IMR-90 (cell line): ENCODE data around the gene TMEFF1. TPM values are rescaled to one million over a fixed set of nuclear protein-coding genes. Genes with fewer than 3 reads are reported as not detected.

ENCODE experiments used
- ATAC-seq: fragments of 200-7000 bp; cut with Tn5 transposase; 2 replicates; pipeline ENCODE4 v1.9.1; 2020; ENCODE audit warnings: low read depth, mild to moderate bottlenecking, moderate library complexity
- Bru-seq: library from RNA; stranded (reverse); fragments of 400-500 nt; gene quantifications from one replicate; lab custom pipeline; 2021; lab: Mats Ljungman, UMichigan
- BruChase-seq, 2 experiments: library from RNA; stranded (reverse); fragments of 400-500 nt; gene quantifications; one replicate each; lab custom pipeline; 2021; lab: Mats Ljungman, UMichigan
- BruUV-seq: library from RNA; stranded (reverse); fragments of 400-500 nt; replicated peaks from 2 replicates; lab custom pipeline; 2021; lab: Mats Ljungman, UMichigan
- CTCF ChIA-PET: fragments of 300-600 bp; formaldehyde crosslinking; extraction: SDS; loops from one replicate; lab custom pipeline; 2021; ENCODE audit warnings: antibody characterized with exemption; lab: Yijun Ruan, JAX
- POLR2A ChIA-PET: fragments of 300-600 bp; sonication (Branson Sonifier 250); formaldehyde crosslinking; loops from one replicate; lab custom pipeline; 2022; ENCODE audit warnings: antibody characterized with exemption; ENCODE audit not compliant: unreplicated experiment; lab: Charles Lee
- DNase-seq: peaks from one replicate; pipeline ENCODE4 v3.0.0; 2013
- H2AFZ ChIP-seq: replicated peaks from 2 replicates; pipeline ENCODE3; 2013; ENCODE audit warnings: low read length, mild to moderate bottlenecking; ENCODE audit not compliant: poor library complexity
- H2AK5ac ChIP-seq: 2 replicates; pipeline ENCODE4 v1.6.1; 2013; ENCODE audit warnings: low read depth, low read length, inconsistent platforms
- H2AK9ac ChIP-seq: replicated peaks from 2 replicates; pipeline ENCODE3; 2013; ENCODE audit warnings: mild to moderate bottlenecking, low read depth, low read length, moderate library complexity; ENCODE audit not compliant: poor library complexity
- H2BK120ac ChIP-seq: 2 replicates; pipeline ENCODE4 v1.6.1; 2013; ENCODE audit warnings: low read depth, low read length, inconsistent platforms
- H2BK15ac ChIP-seq: 3 replicates; pipeline ENCODE4 v1.6.1; 2013; ENCODE audit warnings: low read depth, low read length, inconsistent platforms
- H2BK20ac ChIP-seq: 2 replicates; pipeline ENCODE4 v1.6.1; 2013; ENCODE audit warnings: low read depth, mild to moderate bottlenecking, inconsistent platforms, low read length, moderate library complexity
- H2BK5ac ChIP-seq: 2 replicates; pipeline ENCODE4 v1.6.1; 2013; ENCODE audit warnings: mild to moderate bottlenecking, low read depth, low read length, inconsistent platforms; ENCODE audit not compliant: poor library complexity, severe bottlenecking
- H3K14ac ChIP-seq: replicated peaks from 2 replicates; pipeline ENCODE4 v1.6.1; 2013; ENCODE audit warnings: low read depth, low read length, inconsistent platforms
- H3K18ac ChIP-seq: 2 replicates; pipeline ENCODE4 v1.6.1; 2013; ENCODE audit warnings: low read depth, low read length, control low read depth
- H3K23ac ChIP-seq: 2 replicates; pipeline ENCODE4 v1.6.1; 2013; ENCODE audit warnings: low read depth, low read length, inconsistent platforms
- H3K27ac ChIP-seq: 2 replicates; pipeline ENCODE4 v1.5.1; 2013; ENCODE audit warnings: mild to moderate bottlenecking, control low read depth, low read length; ENCODE audit not compliant: insufficient read depth
- H3K27me3 ChIP-seq: 2 replicates; pipeline ENCODE4 v1.6.1; 2013; ENCODE audit warnings: low read length; ENCODE audit not compliant: control insufficient read depth, insufficient read depth
- H3K36me3 ChIP-seq: 2 replicates; pipeline ENCODE4 v1.6.1; 2013; ENCODE audit warnings: low read length, mixed read lengths; ENCODE audit not compliant: control insufficient read depth, insufficient read depth
- H3K4ac ChIP-seq: 2 replicates; pipeline ENCODE4 v1.6.1; 2013; ENCODE audit warnings: low read depth, low read length, inconsistent platforms
- H3K4me1 ChIP-seq: 2 replicates; pipeline ENCODE4 v1.6.1; 2013; ENCODE audit warnings: low read length, mixed read lengths; ENCODE audit not compliant: control insufficient read depth, insufficient read depth
- H3K4me2 ChIP-seq: 2 replicates; pipeline ENCODE4 v1.6.1; 2013; ENCODE audit warnings: low read depth, mild to moderate bottlenecking, control low read depth, low read length, moderate library complexity
- H3K4me3 ChIP-seq: 2 replicates; pipeline ENCODE4 v1.5.1; 2013; ENCODE audit warnings: low read depth, mild to moderate bottlenecking, control low read depth, low read length, moderate library complexity; ENCODE audit not compliant: insufficient read depth
- H3K56ac ChIP-seq: 2 replicates; pipeline ENCODE4 v1.6.1; 2013; ENCODE audit warnings: low read length, inconsistent platforms; ENCODE audit not compliant: insufficient read depth; ENCODE audit errors: extremely low read depth
- H3K79me1 ChIP-seq, 2 experiments: 2 replicates each; pipeline ENCODE4 v1.6.1; 2013; ENCODE audit warnings: low read length in 2 of 2, inconsistent platforms in 1 of 2, low read depth in 1 of 2
- H3K9ac ChIP-seq: 2 replicates; pipeline ENCODE4 v1.6.1; 2013; ENCODE audit warnings: low read depth, low read length, control low read depth
- H3K9me1 ChIP-seq: 2 replicates; pipeline ENCODE4 v1.6.1; 2013; ENCODE audit warnings: low read length, inconsistent platforms; ENCODE audit not compliant: insufficient read depth
- H3K9me3 ChIP-seq: 2 replicates; pipeline ENCODE4 v1.6.1; 2013; ENCODE audit warnings: low read length; ENCODE audit not compliant: control insufficient read depth, insufficient read depth
- H4K20me1 ChIP-seq: 2 replicates; pipeline ENCODE4 v1.6.1; 2013; ENCODE audit warnings: low read length, inconsistent platforms; ENCODE audit not compliant: insufficient read depth
- H4K5ac ChIP-seq: 2 replicates; pipeline ENCODE4 v1.6.1; 2013; ENCODE audit warnings: mild to moderate bottlenecking, low read depth, low read length, control low read depth
- H4K8ac ChIP-seq, 2 experiments: 2 replicates each; pipeline ENCODE4 v1.6.1; 2013; ENCODE audit warnings: low read depth in 2 of 2, low read length in 2 of 2, control low read depth in 1 of 2, inconsistent platforms in 1 of 2
- H4K91ac ChIP-seq: 2 replicates; pipeline ENCODE4 v1.6.1; 2013; ENCODE audit warnings: low read depth, low read length, inconsistent platforms; ENCODE audit not compliant: insufficient read depth
- MAZ ChIP-seq: IDR thresholded peaks from 2 replicates; pipeline ENCODE4 v1.6.1; 2012; ENCODE audit warnings: low read depth, mild to moderate bottlenecking, low read length, improper control_type of control experiment, moderate library complexity, borderline replicate concordance
- NFE2L2 ChIP-seq: fragments of 150-350 bp; IDR thresholded peaks from 2 replicates; pipeline ENCODE4 v1.6.1; 2016; ENCODE audit warnings: low read depth, mild to moderate bottlenecking, low read length
- RAD21 ChIP-seq: IDR thresholded peaks from 2 replicates; pipeline ENCODE4 v1.6.1; 2012; ENCODE audit warnings: low read length, improper control_type of control experiment
- WGBS, 2 experiments: methylation state at CpG; one replicate each; pipeline versions ENCODE4 v1.1.5 to v1.1.7; 2013; ENCODE audit warnings: missing lambda C conversion rate in 2 of 2; ENCODE audit not compliant: insufficient read length in 1 of 2; ENCODE audit errors: extremely low coverage in 2 of 2; 5-methylcytosine and 5-hydroxymethylcytosine counted together
- dilution Hi-C: fragments of 300-500 bp; cut with HindIII; formaldehyde crosslinking; loops from one replicate; pipeline ENCODE4 v1.14.3; 2018; ENCODE audit warnings: low sequenced_read_pairs; ENCODE audit not compliant: unreplicated experiment
- in situ Hi-C: fragments of 300-500 bp; cut with MboI; formaldehyde crosslinking; loops from 3 replicates; pipeline ENCODE4 v1.14.3; 2019; ENCODE audit warnings: low sequenced_read_pairs, inconsistent platforms, mixed read lengths
- intact Hi-C: fragments of 100-400 bp; cut with micrococcal nuclease; formaldehyde crosslinking; loops from 2 replicates; pipeline ENCODE4 v1.10.0; 2022
- long read RNA-seq: library from polyadenylated mRNA; unstranded; transcript quantifications from one replicate; pipeline ENCODE4 v2.0.0, GENCODE V29; 2021; ENCODE audit not compliant: unreplicated experiment
- polyA plus RNA-seq, 3 experiments: library from polyadenylated mRNA; depleted of rRNA; stranded (reverse); fragments of >200 nt; gene quantifications; 2 replicates each; pipeline ENCODE4 v1.2.3, GENCODE V29; 2012; ENCODE audit warnings: low replicate concordance in 1 of 3
- total RNA-seq: library from RNA; depleted of rRNA; stranded (reverse); fragments of >200 nt; gene quantifications from 2 replicates; pipeline ENCODE4 v1.2.3, GENCODE V29; 2012; rRNA removed
- TF ChIP-seq, protein P1 (sequence below): conservative IDR thresholded peaks from 2 replicates; pipeline ENCODE4 v1.5.1; 2012; ENCODE audit warnings: mild to moderate bottlenecking, low read depth, low read length, improper control_type of control experiment

Gene TMEFF1, protein sequence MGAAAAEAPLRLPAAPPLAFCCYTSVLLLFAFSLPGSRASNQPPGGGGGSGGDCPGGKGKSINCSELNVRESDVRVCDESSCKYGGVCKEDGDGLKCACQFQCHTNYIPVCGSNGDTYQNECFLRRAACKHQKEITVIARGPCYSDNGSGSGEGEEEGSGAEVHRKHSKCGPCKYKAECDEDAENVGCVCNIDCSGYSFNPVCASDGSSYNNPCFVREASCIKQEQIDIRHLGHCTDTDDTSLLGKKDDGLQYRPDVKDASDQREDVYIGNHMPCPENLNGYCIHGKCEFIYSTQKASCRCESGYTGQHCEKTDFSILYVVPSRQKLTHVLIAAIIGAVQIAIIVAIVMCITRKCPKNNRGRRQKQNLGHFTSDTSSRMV
- total RNA-seq = 0.90 and 1.9 TPM in 2 replicates
- polyA plus RNA-seq (2012; rRNA removed) = 0.62 and 0.89 TPM in 2 replicates
- 0.26 and 0.85 TPM in 2 replicates for polyA plus RNA-seq (2012; cell fraction: cytosol; rRNA removed)
- 0.32 and 0.77 TPM in 2 replicates for polyA plus RNA-seq (2012; cell fraction: nucleus; rRNA removed; ENCODE audit: low replicate concordance)
- Bru-seq, nascent RNA = percentile 22 among the genes with signal in this experiment
- BruChase-seq, experiment 1, labeled RNA remaining after a 6-hour chase = percentile 49 among the genes with signal in this experiment
- BruChase-seq, experiment 2, labeled RNA remaining after a 2-hour chase = percentile 41 among the genes with signal in this experiment
- long read RNA-seq, transcript TMEFF1-201 (10 exons, 2,611 nt) = major isoform, 8 of 8 reads
- long read RNA-seq, partial matches to known transcripts = 0 of 8 reads
- long read RNA-seq, other reads (novel, unspliced or antisense) = 0 of 8 reads

DNA sequence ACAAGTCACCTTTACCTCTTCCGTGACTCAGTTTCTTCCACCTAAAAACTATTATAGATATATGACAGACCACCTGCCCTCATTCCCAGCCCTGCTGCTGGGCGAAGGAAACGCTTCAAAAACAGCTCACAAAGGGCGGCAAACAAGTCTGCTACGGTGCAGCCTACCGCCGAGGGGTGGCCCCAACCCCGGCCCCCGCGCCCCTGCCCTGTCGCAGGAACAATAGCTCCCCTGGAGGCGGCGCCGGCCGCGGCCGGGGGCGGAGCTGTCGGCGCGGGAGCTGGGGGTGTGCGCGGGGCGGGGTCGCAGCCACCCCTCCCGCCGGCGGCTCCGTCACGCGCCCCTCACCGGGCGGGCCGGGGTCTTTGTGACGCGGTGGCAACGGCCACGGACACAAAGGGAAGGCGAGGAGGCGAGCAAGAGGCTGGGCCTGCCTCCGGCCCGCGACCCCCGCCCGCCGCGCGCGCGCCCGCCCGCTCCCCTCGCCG, at the start of gene TMEFF1:
Gene TMEFF1, plus strand, starts transcription at position 362 of the 488 bp plus-strand sequence. CDS start 396 bp downstream, outside the sequence.
- Histone ChIP-seq H3K9me1 (peaks cover 5% of the 10 kb centered on the region; the same call in 1 of the 2 replicates), H2BK15ac (no peak within 1 kb of the TSS; the same call in 2 of the 3 replicates), H4K5ac (no peak within 1 kb of the TSS), H3K4me2 (peak within 1 kb of the TSS; percentile 85), H3K23ac (peak within 1 kb of the TSS; percentile 60; the same call in 1 of the 2 replicates), H2AFZ (peak within 1 kb of the TSS; percentile 91), H2BK20ac (no peak within 1 kb of the TSS), H2AK5ac (no peak within 1 kb of the TSS; the same call in 1 of the 2 replicates), H3K9me3 (no peaks in the 10 kb centered on the region), H3K18ac (no peak within 1 kb of the TSS; the same call in 1 of the 2 replicates), H4K91ac (no peak within 1 kb of the TSS), H4K20me1 (peaks cover 3% of the 10 kb centered on the region; the same call in 1 of the 2 replicates), H3K4me1 (no peaks in the 10 kb centered on the region), H3K14ac (0 out of 2 replicates have a peak within 1 kb of the TSS, but pooled peaks have one; percentile 59), H2BK120ac (no peak within 1 kb of the TSS), H2BK5ac (no peak within 1 kb of the TSS), H3K4ac (no peak within 1 kb of the TSS), H3K4me3 (peak within 1 kb of the TSS; percentile 90), H3K56ac (no peak within 1 kb of the TSS), H4K8ac (no peak within 1 kb of the TSS), H3K36me3 (no peaks in the 10 kb centered on the region), H3K9ac (peak within 1 kb of the TSS; percentile 69), H3K79me1 (peaks cover 16 to 26% of the 10 kb centered on the region in 2 experiments), H2AK9ac (peak within 1 kb of the TSS; percentile 68), H3K27me3 (no peaks in the 10 kb centered on the region), H3K27ac (peak within 1 kb of the TSS; percentile 11; the same call in 1 of the 2 replicates)
- dilution Hi-C loops (no loop called here), in situ Hi-C loops (no loop called here), intact Hi-C loops (loop anchor here (2.0 kb wide), 1 partner anchor 122 kb away; no protein-coding TSS in a partner anchor)
- ChIA-PET POLR2A (interaction anchor here (0.6 kb wide), 1 partner anchor 33 kb away, joined by 3 read pairs; no protein-coding TSS in a partner anchor), CTCF (interaction anchor here (0.6 kb wide), 1 partner anchor 116 kb away, joined by 3 read pairs; no protein-coding TSS in a partner anchor)
- BruUV-seq = no TSS peak
- WGBS, 2 experiments = 0% methylated on average over 29 of the region's 54 CpGs; no CpG with 5 or more reads in 1 of the 2 experiments
- TF ChIP-seq NFE2L2 (no peak), RAD21 (no peak), MAZ (peak; percentile 69)
- TF ChIP-seq, protein P1, sequence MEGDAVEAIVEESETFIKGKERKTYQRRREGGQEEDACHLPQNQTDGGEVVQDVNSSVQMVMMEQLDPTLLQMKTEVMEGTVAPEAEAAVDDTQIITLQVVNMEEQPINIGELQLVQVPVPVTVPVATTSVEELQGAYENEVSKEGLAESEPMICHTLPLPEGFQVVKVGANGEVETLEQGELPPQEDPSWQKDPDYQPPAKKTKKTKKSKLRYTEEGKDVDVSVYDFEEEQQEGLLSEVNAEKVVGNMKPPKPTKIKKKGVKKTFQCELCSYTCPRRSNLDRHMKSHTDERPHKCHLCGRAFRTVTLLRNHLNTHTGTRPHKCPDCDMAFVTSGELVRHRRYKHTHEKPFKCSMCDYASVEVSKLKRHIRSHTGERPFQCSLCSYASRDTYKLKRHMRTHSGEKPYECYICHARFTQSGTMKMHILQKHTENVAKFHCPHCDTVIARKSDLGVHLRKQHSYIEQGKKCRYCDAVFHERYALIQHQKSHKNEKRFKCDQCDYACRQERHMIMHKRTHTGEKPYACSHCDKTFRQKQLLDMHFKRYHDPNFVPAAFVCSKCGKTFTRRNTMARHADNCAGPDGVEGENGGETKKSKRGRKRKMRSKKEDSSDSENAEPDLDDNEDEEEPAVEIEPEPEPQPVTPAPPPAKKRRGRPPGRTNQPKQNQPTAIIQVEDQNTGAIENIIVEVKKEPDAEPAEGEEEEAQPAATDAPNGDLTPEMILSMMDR = peak; percentile 29
- ATAC-seq = peak; percentile 85
- peak; percentile 26 for DNase-seq
